ENCODE results near the gene SLC26A9.

DNA sequence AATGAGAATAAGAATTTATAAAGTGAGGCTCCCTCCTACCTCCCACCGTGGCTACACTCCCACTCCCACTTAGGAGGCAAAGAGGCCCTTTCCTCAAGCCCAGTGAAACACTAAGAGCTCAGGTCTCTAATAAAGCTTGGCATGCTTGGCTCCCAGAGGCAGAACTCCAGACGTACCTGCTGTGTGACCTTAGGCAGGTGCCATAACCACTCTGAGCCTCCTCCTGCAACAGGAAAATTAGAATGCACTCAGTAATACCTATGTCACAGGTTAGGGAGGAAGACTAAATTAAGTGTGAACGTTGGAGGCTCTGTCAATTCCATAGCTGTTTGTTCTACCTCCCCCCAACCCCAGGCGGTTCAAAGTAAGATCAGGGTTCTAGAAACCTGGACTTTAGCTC is 16.5 kb upstream of the SLC26A9 start:
- TF ChIP-seq, protein P1, sequence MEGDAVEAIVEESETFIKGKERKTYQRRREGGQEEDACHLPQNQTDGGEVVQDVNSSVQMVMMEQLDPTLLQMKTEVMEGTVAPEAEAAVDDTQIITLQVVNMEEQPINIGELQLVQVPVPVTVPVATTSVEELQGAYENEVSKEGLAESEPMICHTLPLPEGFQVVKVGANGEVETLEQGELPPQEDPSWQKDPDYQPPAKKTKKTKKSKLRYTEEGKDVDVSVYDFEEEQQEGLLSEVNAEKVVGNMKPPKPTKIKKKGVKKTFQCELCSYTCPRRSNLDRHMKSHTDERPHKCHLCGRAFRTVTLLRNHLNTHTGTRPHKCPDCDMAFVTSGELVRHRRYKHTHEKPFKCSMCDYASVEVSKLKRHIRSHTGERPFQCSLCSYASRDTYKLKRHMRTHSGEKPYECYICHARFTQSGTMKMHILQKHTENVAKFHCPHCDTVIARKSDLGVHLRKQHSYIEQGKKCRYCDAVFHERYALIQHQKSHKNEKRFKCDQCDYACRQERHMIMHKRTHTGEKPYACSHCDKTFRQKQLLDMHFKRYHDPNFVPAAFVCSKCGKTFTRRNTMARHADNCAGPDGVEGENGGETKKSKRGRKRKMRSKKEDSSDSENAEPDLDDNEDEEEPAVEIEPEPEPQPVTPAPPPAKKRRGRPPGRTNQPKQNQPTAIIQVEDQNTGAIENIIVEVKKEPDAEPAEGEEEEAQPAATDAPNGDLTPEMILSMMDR (IDR thresholded peaks at IDR 0.05; ENCODE audit: borderline replicate concordance, extremely low read depth, low read length, poor library complexity, severe bottlenecking): no peak
- TF ChIP-seq EZH2 (IDR thresholded peaks at IDR 0.05; ENCODE audit: borderline replicate concordance, low read depth, low read length, severe bottlenecking): no peak

Data from DND-41 (cell line).